H1 (cell line): ENCODE measurements around the gene ELFN2. TPM values are rescaled to one million over a fixed set of nuclear protein-coding genes. Genes with fewer than 3 reads are reported as not detected.

Source experiments
- EZH2 ChIP-seq: fragments of 200-600 bp; sonication (generic); IDR thresholded peaks from 2 replicates; pipeline ENCODE4 v1.7.1; 2012; ENCODE audit warnings: low read depth, mild to moderate bottlenecking, moderate library complexity, low read length, inconsistent platforms; ENCODE audit not compliant: severe bottlenecking
- NANOG ChIP-seq: IDR thresholded peaks from 2 replicates; pipeline ENCODE4 v1.6.1; 2011; ENCODE audit warnings: low read length, low read depth, mild to moderate bottlenecking, inconsistent platforms; ENCODE audit not compliant: insufficient read depth, poor library complexity, severe bottlenecking
- SAP30 ChIP-seq: fragments of 300-600 bp; sonication (generic); IDR thresholded peaks from 2 replicates; pipeline ENCODE4 v1.7.1; 2012; ENCODE audit warnings: low read length, moderate library complexity, mild to moderate bottlenecking, inconsistent platforms; ENCODE audit not compliant: insufficient read depth, insufficient replicate concordance
- TAF1 ChIP-seq: IDR thresholded peaks from 2 replicates; pipeline ENCODE4 v1.6.1; 2011; ENCODE audit warnings: mild to moderate bottlenecking, low read depth, low read length
- polyA plus RNA-seq, 7 experiments: library from polyadenylated mRNA; depleted of rRNA in 3 of 7; stranded (reverse) in 5 of 7; unstranded in 2 of 7; fragments of >200 nt in 5 of 7; fragments of 200-250 nt in 2 of 7; gene quantifications; 1 replicate in 5 of 7; 2 replicates in 1 of 7; 4 replicates in 1 of 7; pipeline versions ENCODE4 v1.2.1 to v1.2.3, GENCODE V29; 2011 to 2013; ENCODE audit warnings: missing spikeins in 2 of 7, mixed read lengths in 2 of 7
- total RNA-seq: library from RNA; stranded (reverse); fragmentation: NEBNext Ultra II Directional; extraction: Animal tissue kit (Norgen Biotek cat#: 25700); gene quantifications from 2 replicates; pipeline ENCODE4 v1.2.1, GENCODE V29; 2021
- TF ChIP-seq, protein P1 (sequence below), 3 experiments: IDR thresholded peaks; 1 replicate in 2 of 3; 2 replicates in 1 of 3; pipeline versions ENCODE4 v1.5.1 to v1.6.1; 2011; ENCODE audit warnings: low read length in 3 of 3, mild to moderate bottlenecking in 3 of 3, inconsistent platforms in 2 of 3, low read depth in 1 of 3, moderate library complexity in 1 of 3; ENCODE audit not compliant: insufficient read depth in 1 of 3; ENCODE audit errors: control extremely low read depth in 1 of 3

The ELFN2 gene
- total and polyA plus RNA-seq, 2 of the 8 experiments (the other 6 are each of a cell fraction or from before 2014, with no cell fraction given), result 0.63 to 0.88 TPM

DNA sequence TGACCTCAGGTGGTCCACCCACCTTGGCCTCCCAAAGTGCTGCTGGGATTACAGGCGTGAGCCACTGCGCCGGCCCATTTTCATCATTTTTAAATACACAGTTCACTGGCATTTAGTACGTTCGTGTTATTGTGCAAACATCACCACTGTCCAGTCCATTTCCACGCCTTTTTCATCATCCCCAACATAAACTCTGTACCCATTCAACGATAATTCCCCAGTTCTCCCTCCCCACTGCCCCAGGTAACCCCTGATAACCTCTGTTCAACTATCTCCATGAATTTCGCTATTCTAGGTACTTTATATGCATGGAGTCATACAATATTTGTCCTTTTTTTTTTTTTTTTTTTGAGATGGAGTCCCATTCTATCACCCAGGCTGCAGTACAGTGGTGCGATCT is 18.2 kb upstream of the ELFN2 start (continued):
- TF ChIP-seq, protein P1, sequence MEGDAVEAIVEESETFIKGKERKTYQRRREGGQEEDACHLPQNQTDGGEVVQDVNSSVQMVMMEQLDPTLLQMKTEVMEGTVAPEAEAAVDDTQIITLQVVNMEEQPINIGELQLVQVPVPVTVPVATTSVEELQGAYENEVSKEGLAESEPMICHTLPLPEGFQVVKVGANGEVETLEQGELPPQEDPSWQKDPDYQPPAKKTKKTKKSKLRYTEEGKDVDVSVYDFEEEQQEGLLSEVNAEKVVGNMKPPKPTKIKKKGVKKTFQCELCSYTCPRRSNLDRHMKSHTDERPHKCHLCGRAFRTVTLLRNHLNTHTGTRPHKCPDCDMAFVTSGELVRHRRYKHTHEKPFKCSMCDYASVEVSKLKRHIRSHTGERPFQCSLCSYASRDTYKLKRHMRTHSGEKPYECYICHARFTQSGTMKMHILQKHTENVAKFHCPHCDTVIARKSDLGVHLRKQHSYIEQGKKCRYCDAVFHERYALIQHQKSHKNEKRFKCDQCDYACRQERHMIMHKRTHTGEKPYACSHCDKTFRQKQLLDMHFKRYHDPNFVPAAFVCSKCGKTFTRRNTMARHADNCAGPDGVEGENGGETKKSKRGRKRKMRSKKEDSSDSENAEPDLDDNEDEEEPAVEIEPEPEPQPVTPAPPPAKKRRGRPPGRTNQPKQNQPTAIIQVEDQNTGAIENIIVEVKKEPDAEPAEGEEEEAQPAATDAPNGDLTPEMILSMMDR (IDR thresholded peaks at IDR 0.05; ENCODE audit: control extremely low read depth in 1 of 3, insufficient read depth in 1 of 3, low read depth in 1 of 3, low read length in 3 of 3), result no peak
- TF ChIP-seq NANOG (no peak), TAF1 (no peak), EZH2 (no peak), SAP30 (no peak)
- TF ChIP-seq, all 59 proteins: peak for 0
